SK-N-SH treated with all-trans-retinoic acid at 6 μM for 48 hours (cell line): ENCODE results near the gene VPS50.

Source experiments
- ARNTL ChIP-seq: fragments of 450-650 bp; formaldehyde crosslinking; IDR thresholded peaks from 2 replicates; pipeline ENCODE4 v1.5.0; 2020; ENCODE audit warnings: low read depth, mild to moderate bottlenecking, moderate library complexity, borderline replicate concordance
- BACH2 ChIP-seq: fragments of 250-450 bp; sonication (Bioruptor Pico); IDR thresholded peaks from 2 replicates; pipeline ENCODE4 v1.9.0; 2021; ENCODE audit warnings: mild to moderate bottlenecking, borderline replicate concordance
- ESRRG ChIP-seq: fragments of 250-450 bp; sonication (Bioruptor Pico); IDR thresholded peaks from 2 replicates; pipeline ENCODE4 v1.6.1; 2021; ENCODE audit warnings: mild to moderate bottlenecking
- SNAI2 ChIP-seq: fragments of 250-450 bp; sonication (Bioruptor Pico); IDR thresholded peaks from 2 replicates; pipeline ENCODE4 v1.5.0; 2020; ENCODE audit warnings: mild to moderate bottlenecking, moderate library complexity
- ZFP3 ChIP-seq: fragments of 250-450 bp; sonication (Bioruptor Pico); IDR thresholded peaks from 2 replicates; pipeline ENCODE4 v1.5.0; 2020; ENCODE audit warnings: mild to moderate bottlenecking, moderate library complexity
- ZNF70 ChIP-seq: fragments of 450-650 bp; formaldehyde crosslinking; IDR thresholded peaks from 2 replicates; pipeline ENCODE4 v1.5.0; 2020; ENCODE audit warnings: mild to moderate bottlenecking, moderate library complexity
- TF ChIP-seq, protein P1 (sequence below): fragments of 250-450 bp; sonication (Bioruptor Pico); IDR thresholded peaks from 2 replicates; pipeline ENCODE4 v1.8.0; 2020; ENCODE audit warnings: mild to moderate bottlenecking, moderate library complexity, borderline replicate concordance
- TF ChIP-seq, protein P2 (sequence below): fragments of 250-450 bp; sonication (Bioruptor Pico); IDR thresholded peaks from 2 replicates; pipeline ENCODE4 v1.5.1; 2021; ENCODE audit warnings: mild to moderate bottlenecking, moderate library complexity

GRCh38 chr7:93399642-93400041 lies 167.5 kb downstream of the VPS50 start:
- TF ChIP-seq, protein P1, sequence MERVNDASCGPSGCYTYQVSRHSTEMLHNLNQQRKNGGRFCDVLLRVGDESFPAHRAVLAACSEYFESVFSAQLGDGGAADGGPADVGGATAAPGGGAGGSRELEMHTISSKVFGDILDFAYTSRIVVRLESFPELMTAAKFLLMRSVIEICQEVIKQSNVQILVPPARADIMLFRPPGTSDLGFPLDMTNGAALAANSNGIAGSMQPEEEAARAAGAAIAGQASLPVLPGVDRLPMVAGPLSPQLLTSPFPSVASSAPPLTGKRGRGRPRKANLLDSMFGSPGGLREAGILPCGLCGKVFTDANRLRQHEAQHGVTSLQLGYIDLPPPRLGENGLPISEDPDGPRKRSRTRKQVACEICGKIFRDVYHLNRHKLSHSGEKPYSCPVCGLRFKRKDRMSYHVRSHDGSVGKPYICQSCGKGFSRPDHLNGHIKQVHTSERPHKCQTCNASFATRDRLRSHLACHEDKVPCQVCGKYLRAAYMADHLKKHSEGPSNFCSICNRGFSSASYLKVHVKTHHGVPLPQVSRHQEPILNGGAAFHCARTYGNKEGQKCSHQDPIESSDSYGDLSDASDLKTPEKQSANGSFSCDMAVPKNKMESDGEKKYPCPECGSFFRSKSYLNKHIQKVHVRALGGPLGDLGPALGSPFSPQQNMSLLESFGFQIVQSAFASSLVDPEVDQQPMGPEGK: no peak
- TF ChIP-seq SNAI2 (CRISPR knock-in tag) (no peak), ZFP3 (CRISPR knock-in tag) (no peak), ZNF70 (CRISPR knock-in tag) (no peak), ARNTL (CRISPR knock-in tag) (no peak), ESRRG (no peak), BACH2 (CRISPR knock-in tag) (no peak)
- TF ChIP-seq, protein P2, sequence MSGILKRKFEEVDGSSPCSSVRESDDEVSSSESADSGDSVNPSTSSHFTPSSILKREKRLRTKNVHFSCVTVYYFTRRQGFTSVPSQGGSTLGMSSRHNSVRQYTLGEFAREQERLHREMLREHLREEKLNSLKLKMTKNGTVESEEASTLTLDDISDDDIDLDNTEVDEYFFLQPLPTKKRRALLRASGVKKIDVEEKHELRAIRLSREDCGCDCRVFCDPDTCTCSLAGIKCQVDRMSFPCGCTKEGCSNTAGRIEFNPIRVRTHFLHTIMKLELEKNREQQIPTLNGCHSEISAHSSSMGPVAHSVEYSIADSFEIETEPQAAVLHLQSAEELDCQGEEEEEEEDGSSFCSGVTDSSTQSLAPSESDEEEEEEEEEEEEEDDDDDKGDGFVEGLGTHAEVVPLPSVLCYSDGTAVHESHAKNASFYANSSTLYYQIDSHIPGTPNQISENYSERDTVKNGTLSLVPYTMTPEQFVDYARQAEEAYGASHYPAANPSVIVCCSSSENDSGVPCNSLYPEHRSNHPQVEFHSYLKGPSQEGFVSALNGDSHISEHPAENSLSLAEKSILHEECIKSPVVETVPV (CRISPR knock-in tag): no peak
